Astrocyte (in vitro differentiated cells and primary cell): ENCODE data around the gene SDR42E2.

ENCODE experiments used
- EZH2 ChIP-seq: IDR thresholded peaks from 2 replicates; pipeline ENCODE4 v1.6.1; 2012; ENCODE audit warnings: mild to moderate bottlenecking, low read length, inconsistent platforms; ENCODE audit not compliant: insufficient read depth
- TF ChIP-seq, protein P1 (sequence below): IDR thresholded peaks from 2 replicates; pipeline ENCODE4 v1.5.1; 2011; ENCODE audit warnings: low read depth, mild to moderate bottlenecking, inconsistent platforms, low read length, moderate library complexity; ENCODE audit not compliant: insufficient read depth

DNA sequence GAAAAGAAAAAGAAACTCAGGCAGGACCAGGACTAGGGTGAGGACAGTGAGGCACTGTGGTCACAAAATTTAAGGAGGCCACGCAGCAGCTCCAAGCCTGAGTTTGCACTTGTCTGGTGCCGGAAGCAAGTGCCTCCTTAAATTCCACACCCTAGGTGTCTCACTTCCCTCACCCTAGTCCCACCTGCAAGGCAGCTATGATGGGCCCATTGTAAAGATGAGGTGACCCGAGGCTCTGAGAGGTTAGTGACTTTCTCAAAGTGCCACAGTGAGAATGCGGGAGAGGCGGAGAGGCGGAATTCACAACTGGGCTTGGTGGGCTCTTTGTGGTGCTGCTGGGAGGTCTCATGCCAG lies 22.3 kb downstream of the SDR42E2 start:
- TF ChIP-seq EZH2: no peak
- TF ChIP-seq, protein P1, sequence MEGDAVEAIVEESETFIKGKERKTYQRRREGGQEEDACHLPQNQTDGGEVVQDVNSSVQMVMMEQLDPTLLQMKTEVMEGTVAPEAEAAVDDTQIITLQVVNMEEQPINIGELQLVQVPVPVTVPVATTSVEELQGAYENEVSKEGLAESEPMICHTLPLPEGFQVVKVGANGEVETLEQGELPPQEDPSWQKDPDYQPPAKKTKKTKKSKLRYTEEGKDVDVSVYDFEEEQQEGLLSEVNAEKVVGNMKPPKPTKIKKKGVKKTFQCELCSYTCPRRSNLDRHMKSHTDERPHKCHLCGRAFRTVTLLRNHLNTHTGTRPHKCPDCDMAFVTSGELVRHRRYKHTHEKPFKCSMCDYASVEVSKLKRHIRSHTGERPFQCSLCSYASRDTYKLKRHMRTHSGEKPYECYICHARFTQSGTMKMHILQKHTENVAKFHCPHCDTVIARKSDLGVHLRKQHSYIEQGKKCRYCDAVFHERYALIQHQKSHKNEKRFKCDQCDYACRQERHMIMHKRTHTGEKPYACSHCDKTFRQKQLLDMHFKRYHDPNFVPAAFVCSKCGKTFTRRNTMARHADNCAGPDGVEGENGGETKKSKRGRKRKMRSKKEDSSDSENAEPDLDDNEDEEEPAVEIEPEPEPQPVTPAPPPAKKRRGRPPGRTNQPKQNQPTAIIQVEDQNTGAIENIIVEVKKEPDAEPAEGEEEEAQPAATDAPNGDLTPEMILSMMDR: no peak
